ENCODE results near the gene LYL1. TPM values are rescaled to one million over a fixed set of nuclear protein-coding genes. Genes with fewer than 3 reads are reported as not detected.
A peak's percentile ranks its signal among the peaks of the same experiment; 100 is the strongest.

LYL1 gene
- total and polyA plus RNA-seq, 2 of the 13 experiments (the other 11 are each of a cell fraction or from before 2014, with no cell fraction given): 0.75 to 0.92 TPM

DNA sequence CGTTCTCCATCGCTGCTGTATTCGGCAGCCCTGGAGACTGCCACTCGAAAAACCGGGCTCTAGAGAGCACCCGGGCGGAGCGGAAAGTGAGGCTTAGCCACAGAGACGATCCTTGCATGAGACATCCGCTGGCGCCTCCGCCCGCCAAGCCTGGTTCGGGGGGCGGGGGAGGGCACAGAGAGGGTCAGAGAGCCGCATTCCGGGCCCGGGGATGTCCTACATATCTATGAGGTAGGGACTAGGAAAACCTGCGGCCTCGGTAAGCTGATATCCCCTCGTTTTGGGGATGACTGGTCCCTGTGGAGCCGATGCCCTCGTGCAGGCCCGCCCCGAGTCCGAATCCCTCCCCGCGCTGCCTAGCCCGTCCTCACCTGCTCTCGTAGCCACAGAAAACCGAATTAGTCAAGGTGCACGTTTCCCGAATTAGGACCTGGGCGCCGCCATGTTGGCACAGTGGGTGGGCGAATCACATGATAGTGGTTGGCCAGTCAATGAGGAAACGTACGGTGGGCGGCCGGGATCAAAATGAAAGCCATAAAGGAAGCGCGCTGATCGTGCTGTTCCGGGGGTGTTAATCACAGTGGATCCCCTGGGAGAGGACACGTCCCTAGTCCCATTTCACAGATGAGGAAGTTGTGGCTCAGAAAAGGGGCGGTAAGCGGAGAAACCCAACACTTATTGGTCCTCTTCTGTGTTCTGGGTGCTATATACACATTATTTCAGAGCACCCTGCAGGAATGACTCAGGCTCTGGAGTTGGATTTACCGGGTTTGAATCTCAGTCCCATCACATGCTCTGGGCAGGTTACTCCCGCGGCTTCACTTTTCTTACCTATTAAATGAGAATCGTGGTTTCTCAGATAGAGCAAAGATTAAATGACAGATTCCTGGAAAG, 13.9 kb upstream of the LYL1 start, which contains the start of gene TRMT1 (continued):
- TF ChIP-seq, protein P1, sequence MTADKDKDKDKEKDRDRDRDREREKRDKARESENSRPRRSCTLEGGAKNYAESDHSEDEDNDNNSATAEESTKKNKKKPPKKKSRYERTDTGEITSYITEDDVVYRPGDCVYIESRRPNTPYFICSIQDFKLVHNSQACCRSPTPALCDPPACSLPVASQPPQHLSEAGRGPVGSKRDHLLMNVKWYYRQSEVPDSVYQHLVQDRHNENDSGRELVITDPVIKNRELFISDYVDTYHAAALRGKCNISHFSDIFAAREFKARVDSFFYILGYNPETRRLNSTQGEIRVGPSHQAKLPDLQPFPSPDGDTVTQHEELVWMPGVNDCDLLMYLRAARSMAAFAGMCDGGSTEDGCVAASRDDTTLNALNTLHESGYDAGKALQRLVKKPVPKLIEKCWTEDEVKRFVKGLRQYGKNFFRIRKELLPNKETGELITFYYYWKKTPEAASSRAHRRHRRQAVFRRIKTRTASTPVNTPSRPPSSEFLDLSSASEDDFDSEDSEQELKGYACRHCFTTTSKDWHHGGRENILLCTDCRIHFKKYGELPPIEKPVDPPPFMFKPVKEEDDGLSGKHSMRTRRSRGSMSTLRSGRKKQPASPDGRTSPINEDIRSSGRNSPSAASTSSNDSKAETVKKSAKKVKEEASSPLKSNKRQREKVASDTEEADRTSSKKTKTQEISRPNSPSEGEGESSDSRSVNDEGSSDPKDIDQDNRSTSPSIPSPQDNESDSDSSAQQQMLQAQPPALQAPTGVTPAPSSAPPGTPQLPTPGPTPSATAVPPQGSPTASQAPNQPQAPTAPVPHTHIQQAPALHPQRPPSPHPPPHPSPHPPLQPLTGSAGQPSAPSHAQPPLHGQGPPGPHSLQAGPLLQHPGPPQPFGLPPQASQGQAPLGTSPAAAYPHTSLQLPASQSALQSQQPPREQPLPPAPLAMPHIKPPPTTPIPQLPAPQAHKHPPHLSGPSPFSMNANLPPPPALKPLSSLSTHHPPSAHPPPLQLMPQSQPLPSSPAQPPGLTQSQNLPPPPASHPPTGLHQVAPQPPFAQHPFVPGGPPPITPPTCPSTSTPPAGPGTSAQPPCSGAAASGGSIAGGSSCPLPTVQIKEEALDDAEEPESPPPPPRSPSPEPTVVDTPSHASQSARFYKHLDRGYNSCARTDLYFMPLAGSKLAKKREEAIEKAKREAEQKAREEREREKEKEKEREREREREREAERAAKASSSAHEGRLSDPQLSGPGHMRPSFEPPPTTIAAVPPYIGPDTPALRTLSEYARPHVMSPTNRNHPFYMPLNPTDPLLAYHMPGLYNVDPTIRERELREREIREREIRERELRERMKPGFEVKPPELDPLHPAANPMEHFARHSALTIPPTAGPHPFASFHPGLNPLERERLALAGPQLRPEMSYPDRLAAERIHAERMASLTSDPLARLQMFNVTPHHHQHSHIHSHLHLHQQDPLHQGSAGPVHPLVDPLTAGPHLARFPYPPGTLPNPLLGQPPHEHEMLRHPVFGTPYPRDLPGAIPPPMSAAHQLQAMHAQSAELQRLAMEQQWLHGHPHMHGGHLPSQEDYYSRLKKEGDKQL (CRISPR knock-in tag; IDR thresholded peaks at IDR 0.05; ENCODE audit: low read depth): no peak
- TF ChIP-seq, protein P2, sequence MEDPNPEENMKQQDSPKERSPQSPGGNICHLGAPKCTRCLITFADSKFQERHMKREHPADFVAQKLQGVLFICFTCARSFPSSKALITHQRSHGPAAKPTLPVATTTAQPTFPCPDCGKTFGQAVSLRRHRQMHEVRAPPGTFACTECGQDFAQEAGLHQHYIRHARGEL (CRISPR knock-in tag; IDR thresholded peaks at IDR 0.05): no peak
- TF ChIP-seq ZNF713 (CRISPR knock-in tag; IDR thresholded peaks at IDR 0.05) (no peak), REPIN1 (CRISPR knock-in tag; IDR thresholded peaks at IDR 0.05; ENCODE audit: borderline replicate concordance, low read depth) (0 out of 2 replicates have a peak, but pooled peaks have one; percentile 31), CHD2 (IDR thresholded peaks at IDR 0.05; ENCODE audit: low read depth, low read length) (no peak), SPEN (CRISPR knock-in tag; IDR thresholded peaks at IDR 0.05; ENCODE audit: low read depth) (peak; percentile 87), PAWR (CRISPR knock-in tag; IDR thresholded peaks at IDR 0.05; ENCODE audit: borderline replicate concordance) (no peak), ZFP1 (CRISPR knock-in tag; IDR thresholded peaks at IDR 0.05) (no peak), HOXA3 (CRISPR knock-in tag; IDR thresholded peaks at IDR 0.05) (peak; percentile 40; the same call in 1 of the 2 replicates), TEAD3 (CRISPR knock-in tag; optimal IDR thresholded peaks at IDR 0.05; ENCODE audit: borderline replicate concordance) (no peak), ZNF678 (CRISPR knock-in tag; IDR thresholded peaks at IDR 0.05) (no peak), PLRG1 (conservative IDR thresholded peaks at IDR 0.05) (no peak), SP4 (CRISPR knock-in tag; IDR thresholded peaks at IDR 0.05) (peak; percentile 50; the same call in 1 of the 2 replicates), HMG20B (CRISPR knock-in tag; conservative IDR thresholded peaks at IDR 0.05) (no peak), ISL2 (CRISPR knock-in tag; IDR thresholded peaks at IDR 0.05) (0 out of 2 replicates have a peak, but pooled peaks have one; percentile 34)
- TF ChIP-seq, protein P3, sequence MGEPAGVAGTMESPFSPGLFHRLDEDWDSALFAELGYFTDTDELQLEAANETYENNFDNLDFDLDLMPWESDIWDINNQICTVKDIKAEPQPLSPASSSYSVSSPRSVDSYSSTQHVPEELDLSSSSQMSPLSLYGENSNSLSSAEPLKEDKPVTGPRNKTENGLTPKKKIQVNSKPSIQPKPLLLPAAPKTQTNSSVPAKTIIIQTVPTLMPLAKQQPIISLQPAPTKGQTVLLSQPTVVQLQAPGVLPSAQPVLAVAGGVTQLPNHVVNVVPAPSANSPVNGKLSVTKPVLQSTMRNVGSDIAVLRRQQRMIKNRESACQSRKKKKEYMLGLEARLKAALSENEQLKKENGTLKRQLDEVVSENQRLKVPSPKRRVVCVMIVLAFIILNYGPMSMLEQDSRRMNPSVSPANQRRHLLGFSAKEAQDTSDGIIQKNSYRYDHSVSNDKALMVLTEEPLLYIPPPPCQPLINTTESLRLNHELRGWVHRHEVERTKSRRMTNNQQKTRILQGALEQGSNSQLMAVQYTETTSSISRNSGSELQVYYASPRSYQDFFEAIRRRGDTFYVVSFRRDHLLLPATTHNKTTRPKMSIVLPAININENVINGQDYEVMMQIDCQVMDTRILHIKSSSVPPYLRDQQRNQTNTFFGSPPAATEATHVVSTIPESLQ (CRISPR knock-in tag; conservative IDR thresholded peaks at IDR 0.05): no peak
- TF ChIP-seq, protein P4, sequence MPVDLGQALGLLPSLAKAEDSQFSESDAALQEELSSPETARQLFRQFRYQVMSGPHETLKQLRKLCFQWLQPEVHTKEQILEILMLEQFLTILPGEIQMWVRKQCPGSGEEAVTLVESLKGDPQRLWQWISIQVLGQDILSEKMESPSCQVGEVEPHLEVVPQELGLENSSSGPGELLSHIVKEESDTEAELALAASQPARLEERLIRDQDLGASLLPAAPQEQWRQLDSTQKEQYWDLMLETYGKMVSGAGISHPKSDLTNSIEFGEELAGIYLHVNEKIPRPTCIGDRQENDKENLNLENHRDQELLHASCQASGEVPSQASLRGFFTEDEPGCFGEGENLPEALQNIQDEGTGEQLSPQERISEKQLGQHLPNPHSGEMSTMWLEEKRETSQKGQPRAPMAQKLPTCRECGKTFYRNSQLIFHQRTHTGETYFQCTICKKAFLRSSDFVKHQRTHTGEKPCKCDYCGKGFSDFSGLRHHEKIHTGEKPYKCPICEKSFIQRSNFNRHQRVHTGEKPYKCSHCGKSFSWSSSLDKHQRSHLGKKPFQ (CRISPR knock-in tag; IDR thresholded peaks at IDR 0.05; ENCODE audit: insufficient replicate concordance): no peak
- TF ChIP-seq, protein P5, sequence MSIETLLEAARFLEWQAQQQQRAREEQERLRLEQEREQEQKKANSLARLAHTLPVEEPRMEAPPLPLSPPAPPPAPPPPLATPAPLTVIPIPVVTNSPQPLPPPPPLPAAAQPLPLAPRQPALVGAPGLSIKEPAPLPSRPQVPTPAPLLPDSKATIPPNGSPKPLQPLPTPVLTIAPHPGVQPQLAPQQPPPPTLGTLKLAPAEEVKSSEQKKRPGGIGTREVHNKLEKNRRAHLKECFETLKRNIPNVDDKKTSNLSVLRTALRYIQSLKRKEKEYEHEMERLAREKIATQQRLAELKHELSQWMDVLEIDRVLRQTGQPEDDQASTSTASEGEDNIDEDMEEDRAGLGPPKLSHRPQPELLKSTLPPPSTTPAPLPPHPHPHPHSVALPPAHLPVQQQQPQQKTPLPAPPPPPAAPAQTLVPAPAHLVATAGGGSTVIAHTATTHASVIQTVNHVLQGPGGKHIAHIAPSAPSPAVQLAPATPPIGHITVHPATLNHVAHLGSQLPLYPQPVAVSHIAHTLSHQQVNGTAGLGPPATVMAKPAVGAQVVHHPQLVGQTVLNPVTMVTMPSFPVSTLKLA (IDR thresholded peaks at IDR 0.05): peak; percentile 51
